DMS79 (cell line): ENCODE measurements around the gene AMD1.
"Not testable (repeated sequence)": the region's sequence is repeated elsewhere in the genome, so short reads cannot be mapped to it uniquely, and the experiment has no call there.

Experiments
- DNase-seq: peaks from one replicate; lab custom pipeline; 2025; lab: John Stamatoyannopoulos, UW

The AMD1 gene

GRCh38 chr6:110873981-110874879 lies at the start of gene AMD1:
TSS of gene AMD1 (plus strand) at chr6:110874785. CDS start at chr6:110875106, 321 bp downstream.
- peak; percentile 93 for DNase-seq

GRCh38 chr6:110826236-110827129 lies 48.1 kb upstream of the AMD1 start:
- no peak for DNase-seq

DNA sequence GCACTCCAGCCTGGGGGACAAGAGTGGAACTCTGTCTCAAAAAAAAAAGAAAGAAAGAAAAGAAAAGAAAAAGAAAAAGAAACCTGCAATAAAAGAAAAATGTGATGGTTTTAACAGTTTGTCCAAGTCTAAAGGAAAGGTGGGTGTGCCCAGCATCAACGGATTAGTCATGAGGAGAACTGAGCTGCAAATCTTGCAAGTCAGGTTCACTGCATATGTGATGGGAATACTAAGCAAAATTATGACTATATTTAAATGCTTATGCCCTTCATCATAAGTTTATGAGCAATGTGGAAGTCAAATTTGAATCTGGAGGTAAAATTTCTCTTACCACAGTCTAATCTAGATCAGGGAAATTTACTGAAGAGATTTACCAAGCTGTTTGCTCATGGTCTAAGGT lies 46.2 kb upstream of the AMD1 start:
- DNase-seq: no peak

GRCh38 chr6:110831405-110831804 lies 43.2 kb upstream of the AMD1 start:
- DNase-seq: no peak

DNA sequence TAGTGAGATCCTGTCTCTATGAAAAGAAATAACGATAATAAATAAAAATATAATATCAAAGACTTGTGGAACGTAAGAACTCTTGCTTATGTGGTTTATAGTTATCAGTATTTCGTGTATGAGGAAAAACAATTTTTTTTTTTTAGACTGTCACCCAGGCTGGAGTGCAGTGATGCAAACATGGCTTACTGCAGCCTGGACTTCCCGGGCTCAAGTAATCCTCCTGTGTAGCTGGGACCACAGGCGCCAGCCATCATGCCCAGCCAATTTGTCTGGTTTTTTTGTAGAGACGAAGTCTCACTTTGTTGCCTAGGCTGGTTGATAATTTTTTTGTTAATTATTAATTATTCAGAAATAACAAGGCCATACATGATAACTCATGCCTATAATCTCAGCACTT lies 40.8 kb upstream of the AMD1 start:
- no peak for DNase-seq

GRCh38 chr6:110835751-110836150 lies 38.8 kb upstream of the AMD1 start:
- not testable (repeated sequence) for DNase-seq

GRCh38 chr6:110841266-110841665 lies 33.3 kb upstream of the AMD1 start:
- no peak for DNase-seq

DNA sequence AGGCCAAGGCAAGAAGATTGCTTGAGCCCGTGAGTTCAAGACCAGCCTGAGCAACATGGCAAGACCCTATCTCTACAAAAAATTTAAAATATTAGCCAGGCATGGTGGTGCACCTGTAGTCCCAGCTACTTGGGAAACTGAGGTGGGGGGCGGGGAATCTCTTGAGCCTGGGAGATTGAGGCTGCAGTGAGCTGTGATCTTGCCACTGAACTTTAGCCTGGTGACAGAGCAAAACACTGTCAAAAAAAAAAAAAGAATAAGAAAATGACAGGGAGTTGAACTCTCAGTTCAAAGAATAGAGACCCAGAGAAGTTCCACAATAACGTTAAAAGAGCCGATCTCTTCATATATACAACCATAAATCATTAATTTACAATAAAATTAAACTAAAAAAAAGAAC lies 24.8 kb upstream of the AMD1 start:
- no peak for DNase-seq

DNA sequence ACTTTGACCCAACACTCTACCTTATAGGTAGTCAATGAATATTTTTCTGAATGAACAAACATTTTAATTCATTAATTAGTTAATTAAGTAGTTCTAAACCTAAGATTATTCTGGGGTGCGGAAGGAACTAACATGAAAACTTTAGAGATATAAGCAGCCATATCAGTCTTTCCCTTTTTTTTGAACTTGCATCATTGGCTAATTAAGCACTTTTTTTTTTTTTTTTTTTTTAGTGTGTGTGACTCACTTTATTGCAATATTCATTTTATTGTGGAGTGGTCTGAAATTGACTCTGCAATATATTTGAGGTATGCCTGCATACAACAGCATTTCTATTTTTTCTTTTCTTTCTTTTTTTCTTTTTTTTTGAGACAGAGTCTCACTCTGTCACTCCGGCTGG lies 21.8 kb upstream of the AMD1 start:
- DNase-seq: no peak

GRCh38 chr6:110853754-110854477 lies 20.7 kb upstream of the AMD1 start:
- no peak for DNase-seq

DNA sequence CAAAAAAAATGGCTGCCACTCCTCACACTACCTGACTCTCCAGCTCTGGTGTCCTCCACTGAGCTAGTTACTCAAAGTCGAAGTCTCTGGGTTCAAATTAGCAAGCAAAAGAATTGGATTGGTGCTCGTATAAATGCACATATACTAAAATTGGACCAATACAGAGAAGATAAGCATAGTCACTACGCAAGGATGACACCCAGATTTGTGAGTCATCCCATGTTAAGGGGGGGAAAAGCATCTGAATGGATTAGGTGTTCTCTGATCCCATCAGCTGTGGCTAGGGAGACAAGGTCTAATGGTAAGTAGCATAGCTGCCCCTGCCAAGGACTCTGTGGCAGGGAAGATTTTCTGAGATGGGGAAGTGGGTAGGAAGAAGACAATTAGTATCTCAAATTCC lies 18.3 kb upstream of the AMD1 start:
- DNase-seq: no peak

- DNase-seq: no peak
These were observed 16.6 kb upstream of the AMD1 start for GRCh38 chr6:110858016-110858415.

DNA sequence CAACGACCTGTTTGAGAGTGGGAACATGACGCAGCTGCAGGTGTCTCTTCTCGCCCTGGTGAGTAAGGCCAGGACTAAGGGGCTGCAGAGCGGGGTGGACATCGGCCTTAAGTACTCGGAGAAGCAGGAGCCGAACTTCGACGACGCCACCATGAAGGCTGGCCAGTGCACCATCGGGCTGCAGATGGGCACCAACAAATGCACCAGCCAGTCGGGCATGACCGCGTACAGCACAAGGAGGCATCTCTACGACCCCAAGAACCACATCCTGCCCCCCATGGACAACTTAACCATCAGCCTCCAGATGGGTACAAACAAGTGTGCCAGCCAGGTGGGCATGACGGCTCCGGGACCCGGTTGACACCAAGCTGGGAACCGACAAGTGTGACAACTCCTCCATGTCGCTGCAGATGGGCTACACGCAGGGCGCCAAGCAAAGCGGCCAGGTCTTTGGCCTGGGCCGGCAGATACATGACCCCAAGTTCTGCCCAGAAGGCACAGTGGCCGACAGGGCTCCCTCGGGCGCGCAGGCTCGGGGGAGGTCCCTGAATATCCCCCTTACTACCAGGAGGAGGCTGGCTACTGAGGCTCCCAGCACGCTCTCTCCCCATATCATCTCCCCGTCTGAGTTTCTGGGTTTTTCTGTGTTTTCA lies 15.9 kb upstream of the AMD1 start:
- DNase-seq: no peak

DNA sequence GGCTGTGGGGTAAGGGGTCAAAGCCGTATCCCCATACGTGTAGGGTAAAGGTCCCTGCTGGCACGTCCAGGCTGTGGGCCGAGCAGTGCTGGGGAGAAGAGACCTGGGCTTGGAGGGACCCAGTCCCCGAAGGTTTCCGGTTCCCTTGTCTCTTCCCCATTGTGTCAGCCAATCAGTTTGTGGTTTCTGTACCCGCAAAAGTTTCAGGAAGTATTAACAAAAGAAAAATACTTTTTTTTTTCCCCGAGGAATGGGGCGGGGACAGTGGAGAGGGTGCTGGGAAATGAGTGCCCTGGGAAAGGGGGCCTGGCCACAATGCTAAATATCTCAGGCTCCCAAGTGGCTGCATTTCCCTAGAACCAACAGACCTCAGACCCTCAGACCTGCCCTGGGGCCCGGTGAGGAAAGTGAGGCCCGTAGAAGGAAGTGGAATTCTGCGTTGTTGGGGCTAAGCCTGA lies 15.2 kb upstream of the AMD1 start:
- no peak for DNase-seq

DNA sequence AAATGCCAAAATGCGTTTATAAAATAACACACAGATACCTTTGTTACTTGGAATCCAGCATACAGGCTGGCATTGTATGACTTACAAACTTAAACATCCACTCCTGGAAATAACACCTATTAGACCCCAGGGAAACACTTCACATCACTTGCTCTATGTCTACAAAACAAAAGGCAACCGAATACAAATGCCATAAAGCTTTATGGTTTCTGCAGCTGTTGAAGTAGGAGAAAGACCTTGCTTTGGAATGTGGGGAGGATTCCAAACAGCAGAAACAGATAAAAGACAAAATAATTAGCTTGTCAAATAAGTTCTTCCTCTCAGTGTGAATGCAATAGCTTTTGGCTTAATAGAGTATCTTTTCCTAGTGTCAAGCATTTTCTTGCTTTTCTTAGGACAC lies 9.8 kb upstream of the AMD1 start:
- DNase-seq: no peak

- no peak for DNase-seq
These were observed 429 bp downstream of the AMD1 start for GRCh38 chr6:110874880-110875547.

GRCh38 chr6:110875548-110876169 lies 1.1 kb downstream of the AMD1 start:
- DNase-seq: no peak

GRCh38 chr6:110876170-110876773 lies 1.7 kb downstream of the AMD1 start:
- DNase-seq: peak; percentile 60

GRCh38 chr6:110876806-110877564 lies 2.4 kb downstream of the AMD1 start:
- DNase-seq: no peak
